Raji (cell line): ENCODE measurements around the gene STEEP1.

ENCODE experiments used
- POLR2A ChIP-seq: IDR thresholded peaks from 2 replicates; pipeline ENCODE4 v1.6.1; 2011; ENCODE audit warnings: low read depth, low read length, control low read depth; ENCODE audit not compliant: insufficient read depth

STEEP1 gene

DNA sequence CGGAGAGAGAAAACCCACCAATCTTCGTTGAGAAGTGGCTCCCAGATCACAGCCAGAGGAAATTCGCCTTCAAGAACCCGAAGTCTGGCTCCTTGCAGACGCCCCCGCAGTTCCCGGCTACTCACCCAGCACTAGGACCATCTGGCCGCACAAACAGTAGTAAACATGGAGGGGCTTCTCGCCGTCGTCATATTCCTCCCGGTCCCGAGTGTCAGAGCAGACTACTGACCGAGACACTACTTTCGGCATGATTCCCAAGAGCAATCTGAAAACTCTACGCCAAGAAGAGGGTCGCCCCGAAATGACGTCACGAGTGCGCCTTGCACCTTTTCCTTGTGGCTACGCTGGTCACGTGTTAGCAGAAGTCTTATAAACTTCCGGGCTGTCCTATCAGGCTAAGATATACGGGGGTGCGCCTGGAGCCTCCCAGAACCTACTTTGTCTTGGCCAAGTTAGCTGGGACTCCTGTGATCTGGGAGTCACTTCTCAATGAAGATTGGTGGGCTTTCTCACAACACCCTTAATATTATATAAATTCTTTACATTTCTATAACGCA lies at the start of gene STEEP1:
Gene STEEP1 (minus strand): TSS at position 303 of the 557 bp plus-strand sequence. CDS start 54 bp downstream, at position 249.
- peak; percentile 74 for TF ChIP-seq POLR2A

DNA sequence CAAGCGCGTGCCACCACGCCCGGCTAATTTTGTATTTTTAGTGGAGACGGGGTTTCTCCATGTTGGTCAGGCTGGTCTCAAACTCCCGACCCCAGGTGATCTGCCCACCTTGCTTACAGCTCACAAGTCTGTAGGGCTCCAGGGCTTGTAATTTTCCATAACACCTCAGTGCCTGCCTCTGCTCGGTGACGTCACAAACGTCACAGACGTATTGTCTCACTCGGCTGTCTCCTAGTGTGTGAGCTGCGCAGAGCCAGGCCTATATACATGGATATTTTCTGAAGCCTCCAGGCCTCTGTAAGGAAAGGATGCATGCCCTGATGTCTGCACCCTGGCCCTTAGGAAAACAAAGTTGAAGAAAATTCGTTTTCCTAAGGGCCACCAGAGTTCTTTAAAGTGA lies 49.6 kb upstream of the STEEP1 start:
- TF ChIP-seq POLR2A, result no peak

- TF ChIP-seq POLR2A, result no peak
Observed at GRCh38 chrX:119607018-119607389, 41.8 kb upstream of the STEEP1 start.

DNA sequence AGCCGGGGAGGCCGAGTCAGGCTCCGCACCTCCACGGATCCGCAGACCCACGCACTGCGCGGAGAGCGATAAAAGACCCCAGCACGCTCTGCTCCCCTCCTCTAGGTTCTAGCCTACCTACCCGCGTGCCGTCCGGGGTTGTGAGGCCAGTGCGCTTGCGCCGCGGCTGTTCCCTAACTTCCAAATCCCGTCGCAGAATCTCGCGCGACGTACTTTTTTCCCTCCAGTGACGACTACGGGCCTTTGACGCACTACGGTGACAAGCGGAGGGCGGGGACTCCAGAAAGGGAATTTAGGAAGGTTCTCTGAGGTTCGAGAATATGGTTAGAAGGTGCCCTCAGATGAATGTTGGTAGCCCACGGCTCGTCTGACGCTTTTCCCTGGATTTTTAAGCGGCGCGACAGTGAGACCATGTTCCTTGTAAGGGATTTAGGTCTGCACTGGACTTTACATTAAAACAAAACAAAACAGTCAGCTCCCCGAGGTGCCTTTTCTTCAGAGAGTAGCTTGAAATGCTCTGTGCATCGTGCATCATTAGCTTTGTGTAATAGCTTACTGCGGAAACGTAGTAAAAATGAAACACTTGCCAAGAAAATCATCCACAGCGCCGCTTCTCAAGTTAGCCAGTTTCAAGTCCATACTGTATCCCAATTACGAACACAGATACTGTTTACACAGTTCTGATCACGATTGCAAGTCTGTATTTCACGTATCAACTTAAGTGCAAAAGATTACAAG lies 41.2 kb upstream of the STEEP1 start, which contains the start of gene NKRF:
Gene NKRF (minus strand): TSS at position 145 of the 738 bp plus-strand sequence.
- peak; percentile 94 for TF ChIP-seq POLR2A

- no peak for TF ChIP-seq POLR2A
Observed at GRCh38 chrX:119605464-119606279, 40.5 kb upstream of the STEEP1 start.

DNA sequence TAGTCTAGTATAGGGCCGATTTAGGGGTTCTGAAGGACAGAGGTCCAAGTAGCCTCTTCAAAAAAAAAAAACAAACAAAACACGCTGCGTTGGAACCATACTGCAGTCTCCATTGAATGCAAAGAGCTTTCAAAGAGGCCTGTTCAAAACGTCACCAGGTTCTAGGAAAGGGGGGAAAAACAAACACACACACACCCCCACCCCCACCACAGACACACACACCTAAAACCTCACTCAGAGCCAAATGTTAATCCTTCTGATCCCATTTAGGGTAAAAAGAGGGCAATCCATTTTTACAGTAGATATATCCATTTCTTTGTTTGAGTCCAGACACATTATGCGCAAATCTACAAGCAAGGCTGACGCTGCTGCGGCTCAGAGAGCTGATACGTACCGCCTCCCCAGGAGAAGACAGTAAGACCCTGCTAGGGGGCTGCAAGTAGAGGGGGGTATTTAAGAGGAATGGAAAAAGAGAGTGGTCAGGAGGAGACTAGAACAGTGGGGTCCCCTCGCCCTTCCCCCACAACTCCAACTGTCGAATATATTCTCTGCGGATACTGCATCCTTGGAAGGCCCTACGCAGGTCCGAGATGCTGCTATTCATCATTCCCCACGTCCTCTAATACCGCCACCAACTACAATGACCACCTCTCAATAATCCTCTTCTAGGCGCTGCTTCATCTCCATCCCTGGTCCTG lies 39.7 kb upstream of the STEEP1 start:
- no peak for TF ChIP-seq POLR2A

DNA sequence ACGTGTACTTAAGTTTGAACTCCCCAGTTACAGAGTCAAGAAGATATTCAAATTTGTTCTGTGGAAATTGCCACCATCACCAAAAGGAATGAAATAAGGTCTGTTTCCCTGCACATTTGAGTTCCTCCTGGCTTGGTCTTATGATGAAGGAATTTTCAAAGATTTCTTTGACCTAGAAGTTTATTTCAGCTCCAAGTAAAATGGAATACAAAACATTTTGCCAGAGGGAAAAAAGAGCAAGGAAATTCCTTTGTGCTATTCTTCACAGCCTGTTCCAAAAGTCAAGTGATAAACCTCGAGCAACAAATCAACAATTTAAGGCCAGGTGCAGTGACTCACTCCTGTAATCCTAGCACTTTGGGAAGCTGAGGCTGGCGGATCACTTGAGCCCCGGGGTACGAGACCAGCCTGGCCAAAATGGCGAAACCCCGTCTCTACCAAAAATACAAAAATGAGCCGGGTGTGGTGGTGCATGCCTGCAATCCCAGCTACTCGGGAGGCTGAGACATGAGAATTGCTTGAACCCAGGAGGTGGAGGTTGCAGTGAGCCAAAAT lies 37.6 kb upstream of the STEEP1 start:
- TF ChIP-seq POLR2A, result no peak

DNA sequence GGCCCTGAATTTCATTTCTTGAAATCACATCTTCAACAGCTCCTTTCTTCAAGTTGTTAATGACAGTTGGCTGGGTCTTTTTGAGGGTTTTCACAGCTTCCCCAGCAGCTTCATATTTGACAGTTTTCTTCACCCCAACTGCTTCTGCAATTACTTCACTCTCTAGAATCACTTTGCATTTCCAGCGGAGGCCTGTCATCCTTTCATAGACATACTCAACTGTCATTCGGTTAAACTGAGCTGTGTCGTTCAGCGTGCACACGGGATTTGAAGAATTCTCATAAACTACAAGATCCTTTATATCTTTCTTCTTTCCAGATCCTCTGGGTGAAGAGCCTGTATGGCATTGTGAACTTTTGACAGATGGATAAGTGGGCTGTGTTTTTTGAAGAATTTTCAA lies 24.6 kb upstream of the STEEP1 start:
- TF ChIP-seq POLR2A, result no peak

- TF ChIP-seq POLR2A, result no peak
Observed at GRCh38 chrX:119583431-119584059, 18.3 kb upstream of the STEEP1 start.

GRCh38 chrX:119579414-119579813 lies 14.2 kb upstream of the STEEP1 start:
- TF ChIP-seq POLR2A, result no peak

- TF ChIP-seq POLR2A, result peak; percentile 95
Observed at GRCh38 chrX:119574394-119575266, 9.4 kb upstream of the STEEP1 start, which contains the start of gene UBE2A. UBE2A (plus strand) TSS chrX:119574563; CDS start chrX:119574712, 149 bp downstream.

DNA sequence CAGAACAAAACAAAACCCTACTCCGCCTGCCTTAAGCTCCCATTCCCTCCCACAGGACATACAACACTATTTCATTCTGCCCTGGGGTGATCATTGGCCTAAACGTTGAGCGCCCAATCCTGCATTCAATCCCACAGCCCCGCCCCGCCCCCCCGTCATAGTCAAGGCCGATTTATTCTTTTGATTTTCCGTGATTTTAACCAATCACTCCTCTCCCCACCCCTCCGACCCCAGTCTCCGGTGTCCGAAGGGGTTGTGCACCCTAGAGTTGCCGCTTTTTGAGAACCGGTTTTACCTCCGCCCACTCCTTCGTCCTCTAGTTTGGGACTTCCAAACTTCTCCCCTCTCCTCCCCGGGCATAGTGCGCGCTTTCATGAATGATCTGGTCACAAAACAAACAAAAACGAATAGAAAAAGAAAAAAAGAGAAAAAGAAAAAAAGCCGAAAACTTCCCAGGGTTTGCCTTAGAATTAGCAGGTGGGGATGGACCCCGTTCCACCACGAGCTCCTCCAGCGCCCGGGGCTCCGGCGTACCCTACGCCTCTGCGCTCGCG lies 8.7 kb upstream of the STEEP1 start:
- no peak for TF ChIP-seq POLR2A

- TF ChIP-seq POLR2A, result no peak
Observed at GRCh38 chrX:119573222-119573621, 8.0 kb upstream of the STEEP1 start.
